Liver (tissue), 3 donors: ENCODE measurements around the gene SCNN1A.

ENCODE experiments used
- ATF3 ChIP-seq: IDR thresholded peaks from 2 replicates; pipeline ENCODE4 v1.6.1; 2016; ENCODE audit warnings: antibody characterized with exemption
- CTCF ChIP-seq: fragments of 150-350 bp; IDR thresholded peaks from 2 replicates; pipeline ENCODE4 v1.5.1; 2017; ENCODE audit warnings: improper control_type of control experiment, low read depth, low read length; ENCODE audit not compliant: missing input control
- EGR1 ChIP-seq, 2 donors: IDR thresholded peaks; 2 replicates each; pipeline ENCODE4 v1.6.1; 2016 to 2018; ENCODE audit warnings: antibody characterized with exemption in 2 of 2, low read depth in 2 of 2
- FOXA2 ChIP-seq: IDR thresholded peaks from 2 replicates; pipeline ENCODE4 v1.6.1; 2016; ENCODE audit warnings: antibody characterized with exemption
- GABPA ChIP-seq, 2 donors: IDR thresholded peaks in 1 of 2; conservative IDR thresholded peaks in 1 of 2; 2 replicates each; pipeline ENCODE4 v1.6.1; 2016; ENCODE audit warnings: antibody characterized with exemption in 2 of 2, mild to moderate bottlenecking in 1 of 2, moderate library complexity in 1 of 2
- MAX ChIP-seq: IDR thresholded peaks from 2 replicates; pipeline ENCODE4 v1.6.1; 2016; ENCODE audit warnings: antibody characterized with exemption
- RAD21 ChIP-seq, 2 donors: IDR thresholded peaks; 2 replicates each; pipeline ENCODE4 v1.6.1; 2016; ENCODE audit warnings: antibody characterized with exemption in 2 of 2, mild to moderate bottlenecking in 2 of 2
- REST ChIP-seq: IDR thresholded peaks from 2 replicates; pipeline ENCODE4 v1.6.1; 2016; ENCODE audit warnings: antibody characterized with exemption, mild to moderate bottlenecking
- RXRA ChIP-seq, 2 donors: IDR thresholded peaks; 2 replicates each; pipeline ENCODE4 v1.6.1; 2017 to 2018; ENCODE audit warnings: antibody characterized with exemption in 2 of 2, mild to moderate bottlenecking in 1 of 2
- TAF1 ChIP-seq: conservative IDR thresholded peaks from 2 replicates; pipeline ENCODE4 v1.6.1; 2016; ENCODE audit warnings: antibody characterized with exemption, mild to moderate bottlenecking
- ZBTB33 ChIP-seq: IDR thresholded peaks from 2 replicates; pipeline ENCODE4 v1.6.1; 2016; ENCODE audit warnings: antibody characterized with exemption
- donor health status: healthy.
- donor health status: healthy.

GRCh38 chr12:6328045-6328779 lies 47.2 kb downstream of the SCNN1A start:
- no peak for TF ChIP-seq CTCF
- TF ChIP-seq REST = no peak
- no peak for TF ChIP-seq EGR1 (IDR thresholded peaks at IDR 0.05; ENCODE audit: low read depth in 2 of 2)
- no peak for TF ChIP-seq RAD21 (IDR thresholded peaks at IDR 0.05)
- TF ChIP-seq GABPA (IDR thresholded peaks at IDR 0.05 in 1 of 2, conservative IDR thresholded peaks at IDR 0.05 in 1 of 2) = no peak
- TF ChIP-seq TAF1 = no peak
- TF ChIP-seq MAX = no peak
- no peak for TF ChIP-seq ATF3
- TF ChIP-seq RXRA (IDR thresholded peaks at IDR 0.05) = no peak
- TF ChIP-seq ZBTB33 = no peak
- TF ChIP-seq FOXA2 = no peak
